Measurements from ENCODE around the gene ACTA2.

The ACTA2 gene

DNA sequence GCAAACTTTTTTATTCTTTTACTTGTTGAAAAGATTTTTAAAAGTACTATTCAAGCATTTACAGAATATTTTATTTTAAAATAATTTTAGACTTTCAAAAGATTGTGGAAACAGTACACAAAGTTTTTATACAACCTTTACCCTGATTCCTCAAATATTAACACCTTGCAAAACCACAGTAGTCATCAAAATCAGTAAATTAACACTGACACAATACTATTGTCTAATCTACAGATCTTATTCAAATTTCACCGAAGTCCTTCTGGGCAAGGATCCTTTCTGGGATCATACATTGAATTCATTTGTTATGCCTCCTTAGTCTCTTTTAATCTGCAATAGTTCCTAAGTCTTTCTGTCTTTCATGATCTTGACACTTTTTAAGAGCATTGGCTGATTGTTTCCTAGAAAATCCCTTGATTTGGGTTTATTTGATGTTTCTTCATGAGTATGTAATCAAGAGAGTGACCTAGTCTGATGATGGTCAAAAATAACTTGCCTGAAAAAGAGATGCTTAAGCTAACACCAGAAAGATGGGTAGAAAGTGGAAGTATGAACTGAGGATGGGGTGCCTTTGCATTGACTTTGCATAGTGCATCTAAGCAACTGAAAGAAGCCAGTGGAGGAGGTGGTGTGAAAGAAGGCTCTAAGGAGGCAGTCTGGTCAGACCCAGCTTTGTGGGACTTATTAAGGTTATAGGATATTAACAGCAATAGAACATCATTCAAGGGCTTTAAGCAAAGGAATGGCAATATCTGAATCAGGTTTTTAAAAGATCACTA lies 62.8 kb downstream of the ACTA2 start:
- DNase-seq = no peak

DNA sequence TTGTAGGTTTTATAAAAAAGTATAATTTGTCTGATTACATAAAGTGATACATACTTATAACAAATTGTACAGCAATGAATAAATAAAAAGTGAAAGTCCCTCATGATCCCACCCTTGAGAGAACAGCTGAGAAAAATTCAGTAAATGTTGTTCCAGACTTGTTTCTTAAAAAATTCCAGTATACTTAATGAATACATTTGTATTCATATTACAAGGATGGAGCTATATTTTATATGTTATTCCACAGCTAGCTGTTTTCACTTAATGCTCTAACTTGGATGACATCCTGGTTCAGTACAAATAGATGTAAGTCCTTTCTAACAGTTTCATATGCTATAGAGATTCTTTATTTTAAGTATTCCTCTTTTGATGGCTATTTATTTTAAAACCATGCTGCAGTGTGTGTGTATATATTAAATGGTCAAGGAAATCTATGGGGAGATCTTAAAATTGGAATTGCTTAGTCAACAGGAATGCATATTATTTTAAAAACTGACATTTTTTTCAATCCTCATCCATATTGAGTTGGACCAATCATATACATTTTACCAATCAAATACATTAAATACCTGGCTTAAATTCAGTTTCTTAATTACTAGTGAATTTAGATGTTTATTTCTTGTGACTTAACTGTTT lies 63.6 kb downstream of the ACTA2 start:
- no peak for DNase-seq

DNA sequence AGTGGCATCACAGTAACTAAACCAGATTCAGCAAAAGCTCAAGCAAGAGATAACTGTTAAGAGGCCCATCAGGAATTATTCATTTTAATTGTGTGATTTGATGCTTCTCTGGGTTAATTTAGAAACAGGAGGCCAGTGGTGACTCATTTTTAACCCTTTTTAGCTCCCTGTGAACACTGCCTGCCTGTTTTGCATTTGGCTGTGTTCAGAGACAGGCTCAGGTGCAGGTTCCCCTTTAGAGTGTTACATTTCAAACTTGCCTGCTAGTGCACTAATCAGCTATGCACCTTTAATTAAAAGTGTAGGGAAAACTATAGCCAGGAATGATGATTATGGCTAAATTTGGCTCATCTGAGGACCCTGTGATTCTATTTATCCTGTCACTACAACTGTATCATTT lies 66.0 kb downstream of the ACTA2 start:
- no peak for DNase-seq

All from right hindlimb (tissue), 1 donor.